RPMI8226 (cell line): ENCODE measurements around the gene HOXD3.

ENCODE experiments used
- DNase-seq: peaks from one replicate; pipeline ENCODE4 v3.0.0-alpha.2; 2015

The HOXD3 gene

GRCh38 chr2:176135035-176135440, 22.1 kb upstream of the HOXD3 start:
- DNase-seq = no peak

- DNase-seq = no peak
Measured at GRCh38 chr2:176136374-176137251, 20.5 kb upstream of the HOXD3 start.

- DNase-seq = peak; percentile 17
Measured at GRCh38 chr2:176137252-176137580, 19.9 kb upstream of the HOXD3 start.

- no peak for DNase-seq
Measured at GRCh38 chr2:176137906-176138305, 19.2 kb upstream of the HOXD3 start.

GRCh38 chr2:176138526-176138922, 18.6 kb upstream of the HOXD3 start:
- DNase-seq = no peak

GRCh38 chr2:176138923-176139660, 18.0 kb upstream of the HOXD3 start:
- no peak for DNase-seq

GRCh38 chr2:176139661-176140512, 17.2 kb upstream of the HOXD3 start:
- no peak for DNase-seq

GRCh38 chr2:176140513-176141317, 16.4 kb upstream of the HOXD3 start:
- peak; percentile 47 for DNase-seq

- DNase-seq = no peak
Measured at GRCh38 chr2:176142281-176142680, 14.8 kb upstream of the HOXD3 start.

- DNase-seq = no peak
Measured at GRCh38 chr2:176145085-176145969, 11.8 kb upstream of the HOXD3 start.

- no peak for DNase-seq
Measured at GRCh38 chr2:176146101-176146500, 11.0 kb upstream of the HOXD3 start.

GRCh38 chr2:176146645-176147044, 10.5 kb upstream of the HOXD3 start:
- DNase-seq = no peak

- no peak for DNase-seq
Measured at GRCh38 chr2:176147210-176147799, 9.8 kb upstream of the HOXD3 start.

GRCh38 chr2:176147800-176148496, 9.2 kb upstream of the HOXD3 start:
- no peak for DNase-seq

GRCh38 chr2:176148751-176149421, 8.2 kb upstream of the HOXD3 start:
- DNase-seq = no peak

GRCh38 chr2:176149481-176149938, 7.6 kb upstream of the HOXD3 start:
- DNase-seq = no peak

- DNase-seq = no peak
Measured at GRCh38 chr2:176149939-176150583, 7.0 kb upstream of the HOXD3 start.

- DNase-seq = no peak
Measured at GRCh38 chr2:176150584-176151441, 6.3 kb upstream of the HOXD3 start.
